ENCODE data around the gene WDR88. TPM values are rescaled to one million over a fixed set of nuclear protein-coding genes. Genes with fewer than 3 reads are reported as not detected.

Gene WDR88
- polyA plus RNA-seq, 1 donor (not counting 4 experiments of a cell fraction or from before 2014, with no cell fraction given): not detected

DNA sequence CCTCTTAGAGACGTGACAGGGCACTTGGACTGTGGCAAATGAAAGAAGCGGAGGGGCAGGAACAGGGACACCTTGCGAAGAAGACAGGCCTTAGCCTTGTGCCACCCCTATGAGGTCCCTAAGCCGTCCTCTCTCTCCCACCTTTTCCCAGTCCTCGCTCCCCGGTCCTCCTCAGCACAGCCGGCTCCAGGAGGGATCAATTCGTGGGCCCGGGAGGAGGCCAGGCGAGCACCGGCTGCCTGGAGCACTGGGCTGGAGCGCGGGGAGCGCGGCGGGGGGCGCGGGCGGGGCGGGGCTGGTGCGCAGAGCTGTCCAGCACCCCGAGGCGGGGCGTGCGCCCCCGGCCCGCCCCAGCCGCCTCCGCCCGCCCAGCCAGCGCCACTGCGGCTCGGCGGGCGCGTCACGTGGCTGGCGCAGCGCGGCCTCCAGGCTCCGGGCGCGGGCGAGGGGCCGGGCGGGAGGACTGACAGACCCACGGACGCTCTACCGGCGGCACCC is 62.0 kb downstream of the WDR88 start, which contains the start of gene LRP3:
Gene LRP3, plus strand, starts transcription at position 466 of the 498 bp plus-strand sequence. CDS start 456 bp downstream, outside the sequence.
- Histone ChIP-seq H3K79me2 (ENCODE audit: control insufficient read depth, insufficient read depth, low read length) (no peaks in the 10 kb centered on the region), H3K27ac (ENCODE audit: control insufficient read depth, insufficient read depth, low read length) (no peak within 1 kb of the TSS), H3K4me1 (ENCODE audit: control insufficient read depth, extremely low read depth, insufficient read depth, low read length) (peaks cover 3% of the 10 kb centered on the region), H3K9me3 (ENCODE audit: control insufficient read depth, low read depth, low read length) (no peaks in the 10 kb centered on the region), H3K4me3 (ENCODE audit: control insufficient read depth in 2 of 3, extremely low read depth in 1 of 3, insufficient read depth in 2 of 3, low read depth in 1 of 3, low read length in 3 of 3) (peak within 1 kb of the TSS in 2 of 3 experiments; percentile 46 to 51), H2AFZ (ENCODE audit: control insufficient read depth, low read length) (no peak within 1 kb of the TSS), H3K36me3 (ENCODE audit: control insufficient read depth in 2 of 2, extremely low read depth in 1 of 2, insufficient read depth in 2 of 2, low read length in 2 of 2) (peaks cover 0 to 5% of the 10 kb centered on the region in 2 experiments), H3K27me3 (ENCODE audit: control insufficient read depth, extremely low read depth, insufficient read depth, low read length) (peaks cover 14% of the 10 kb centered on the region), H4K20me1 (ENCODE audit: control insufficient read depth, extremely low read depth, insufficient read depth, low read length) (no peaks in the 10 kb centered on the region), H3K9me1 (ENCODE audit: control insufficient read depth, extremely low read depth, insufficient read depth, low read length) (no peaks in the 10 kb centered on the region), H3K4me2 (ENCODE audit: control insufficient read depth, extremely low read depth, insufficient read depth, low read depth, low read length) (peak within 1 kb of the TSS; percentile 60), H3K9ac (ENCODE audit: control insufficient read depth, extremely low read depth, insufficient read depth, low read length) (peak within 1 kb of the TSS; percentile 37)
- DNase-seq (ENCODE audit: low read depth, low spot score) (no peak), FAIRE-seq (no peak)
- TF ChIP-seq EZH2 (IDR thresholded peaks at IDR 0.05; ENCODE audit: low read length): no peak
- TF ChIP-seq, protein P1, sequence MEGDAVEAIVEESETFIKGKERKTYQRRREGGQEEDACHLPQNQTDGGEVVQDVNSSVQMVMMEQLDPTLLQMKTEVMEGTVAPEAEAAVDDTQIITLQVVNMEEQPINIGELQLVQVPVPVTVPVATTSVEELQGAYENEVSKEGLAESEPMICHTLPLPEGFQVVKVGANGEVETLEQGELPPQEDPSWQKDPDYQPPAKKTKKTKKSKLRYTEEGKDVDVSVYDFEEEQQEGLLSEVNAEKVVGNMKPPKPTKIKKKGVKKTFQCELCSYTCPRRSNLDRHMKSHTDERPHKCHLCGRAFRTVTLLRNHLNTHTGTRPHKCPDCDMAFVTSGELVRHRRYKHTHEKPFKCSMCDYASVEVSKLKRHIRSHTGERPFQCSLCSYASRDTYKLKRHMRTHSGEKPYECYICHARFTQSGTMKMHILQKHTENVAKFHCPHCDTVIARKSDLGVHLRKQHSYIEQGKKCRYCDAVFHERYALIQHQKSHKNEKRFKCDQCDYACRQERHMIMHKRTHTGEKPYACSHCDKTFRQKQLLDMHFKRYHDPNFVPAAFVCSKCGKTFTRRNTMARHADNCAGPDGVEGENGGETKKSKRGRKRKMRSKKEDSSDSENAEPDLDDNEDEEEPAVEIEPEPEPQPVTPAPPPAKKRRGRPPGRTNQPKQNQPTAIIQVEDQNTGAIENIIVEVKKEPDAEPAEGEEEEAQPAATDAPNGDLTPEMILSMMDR (optimal IDR thresholded peaks at IDR 0.05 in 1 of 3, IDR thresholded peaks at IDR 0.05 in 1 of 3, conservative IDR thresholded peaks at IDR 0.05 in 1 of 3; ENCODE audit: extremely low read depth in 1 of 3, insufficient read depth in 2 of 3, low read length in 3 of 3): no peak
- dilution Hi-C loops (cut with MboI; ENCODE audit: extremely low pct_ligation_motif_present, low sequenced_read_pairs): no loop called here

GRCh38 chr19:33194532-33194885 is 62.6 kb downstream of the WDR88 start:
- no peak overlapping the region for H2AFZ ChIP-seq (ENCODE audit: control insufficient read depth, low read length)
- no peaks in the 10 kb centered on the region for H4K20me1 ChIP-seq (ENCODE audit: control insufficient read depth, extremely low read depth, insufficient read depth, low read length)
- DNase-seq (ENCODE audit: low read depth, low spot score) (no peak), FAIRE-seq (no peak)
- no peaks in the 10 kb centered on the region for H3K9me1 ChIP-seq (ENCODE audit: control insufficient read depth, extremely low read depth, insufficient read depth, low read length)
- peaks cover 14% of the 10 kb centered on the region for H3K27me3 ChIP-seq (ENCODE audit: control insufficient read depth, extremely low read depth, insufficient read depth, low read length)
- peaks cover 0 to 6% of the 10 kb centered on the region in 2 experiments for H3K36me3 ChIP-seq (ENCODE audit: control insufficient read depth in 2 of 2, extremely low read depth in 1 of 2, insufficient read depth in 2 of 2, low read length in 2 of 2)
- H3K4me1 ChIP-seq (ENCODE audit: control insufficient read depth, extremely low read depth, insufficient read depth, low read length): peaks cover 3% of the 10 kb centered on the region
- no peaks in the 10 kb centered on the region for H3K9me3 ChIP-seq (ENCODE audit: control insufficient read depth, low read depth, low read length)
- peak overlapping the region; percentile 60 for H3K4me2 ChIP-seq (ENCODE audit: control insufficient read depth, extremely low read depth, insufficient read depth, low read depth, low read length)
- TF ChIP-seq, protein P1 (optimal IDR thresholded peaks at IDR 0.05 in 1 of 3, IDR thresholded peaks at IDR 0.05 in 1 of 3, conservative IDR thresholded peaks at IDR 0.05 in 1 of 3; ENCODE audit: extremely low read depth in 1 of 3, insufficient read depth in 2 of 3, low read length in 3 of 3): no peak
- dilution Hi-C loops (cut with MboI; ENCODE audit: extremely low pct_ligation_motif_present, low sequenced_read_pairs): no loop called here
- H3K4me3 ChIP-seq (ENCODE audit: control insufficient read depth in 2 of 3, extremely low read depth in 1 of 3, insufficient read depth in 2 of 3, low read depth in 1 of 3, low read length in 3 of 3): peak overlapping the region in 2 of 3 experiments; percentile 46 to 51
- no peaks in the 10 kb centered on the region for H3K79me2 ChIP-seq (ENCODE audit: control insufficient read depth, insufficient read depth, low read length)
- H3K9ac ChIP-seq (ENCODE audit: control insufficient read depth, extremely low read depth, insufficient read depth, low read length): peak overlapping the region; percentile 37
- H3K27ac ChIP-seq (ENCODE audit: control insufficient read depth, insufficient read depth, low read length): no peak overlapping the region

Data from keratinocyte (primary cell).